H1 (cell line): Measurements from ENCODE around the gene OR6C3. TPM values are rescaled to one million over a fixed set of nuclear protein-coding genes. Genes with fewer than 3 reads are reported as not detected.

Experiments used
- CTCF ChIA-PET: fragments of 300-600 bp; sonication (Branson Sonifier 250); formaldehyde crosslinking; loops from one replicate; lab custom pipeline; 2021; ENCODE audit not compliant: partially characterized antibody; lab: Charles Lee
- POLR2A ChIA-PET: fragments of 300-600 bp; sonication (Branson Sonifier 250); formaldehyde crosslinking; loops from one replicate; lab custom pipeline; 2021; ENCODE audit warnings: inconsistent platforms; ENCODE audit not compliant: partially characterized antibody; lab: Charles Lee
- DNase-seq, 2 experiments: peaks; one replicate each; pipeline versions ENCODE4 v3.0.0 to v3.0.0-alpha.2; 2010 to 2022; ENCODE audit warnings: low spot score in 2 of 2, low read depth in 1 of 2, mixed read lengths in 1 of 2
- FAIRE-seq: peaks from 2 replicates; lab custom pipeline; 2011; peaks lifted over from hg19 to GRCh38; lab: Jason Lieb, UNC
- H2AFZ ChIP-seq: 2 replicates; pipeline ENCODE4 v1.8.1; 2012; ENCODE audit warnings: low read length, inconsistent platforms
- H2AK5ac ChIP-seq: 2 replicates; pipeline ENCODE4 v1.6.1; 2013; ENCODE audit warnings: low read depth, low read length
- H2BK120ac ChIP-seq: replicated peaks from 2 replicates; pipeline ENCODE3; 2013; ENCODE audit warnings: low read depth, low read length, inconsistent platforms
- H2BK12ac ChIP-seq: 2 replicates; pipeline ENCODE4 v1.6.1; 2013; ENCODE audit warnings: low read depth, low read length
- H2BK15ac ChIP-seq: 2 replicates; pipeline ENCODE4 v1.6.1; 2013; ENCODE audit warnings: low read length
- H2BK20ac ChIP-seq: 2 replicates; pipeline ENCODE4 v1.6.1; 2013; ENCODE audit warnings: low read length
- H2BK5ac ChIP-seq: 2 replicates; pipeline ENCODE4 v1.6.1; 2013; ENCODE audit warnings: low read depth, low read length
- H3K14ac ChIP-seq: 2 replicates; pipeline ENCODE4 v1.6.1; 2013; ENCODE audit warnings: inconsistent platforms; ENCODE audit not compliant: insufficient read length
- H3K18ac ChIP-seq: 2 replicates; pipeline ENCODE4 v1.6.1; 2013; ENCODE audit warnings: low read length; ENCODE audit errors: extremely low read depth
- H3K23ac ChIP-seq: 2 replicates; pipeline ENCODE4 v1.6.1; 2013; ENCODE audit warnings: inconsistent platforms; ENCODE audit not compliant: insufficient read length
- H3K23me2 ChIP-seq: 2 replicates; pipeline ENCODE4 v1.6.1; 2013; ENCODE audit warnings: low read depth, low read length
- H3K27ac ChIP-seq: 2 replicates; pipeline ENCODE4 v1.6.1; 2011; ENCODE audit warnings: low read depth, low read length, inconsistent platforms
- H3K27me3 ChIP-seq, 4 experiments: replicated peaks in 1 of 4; 1 replicate in 1 of 4; 2 replicates in 3 of 4; pipeline versions ENCODE4 v1.6.1 to v1.8.1; 2011 to 2013; ENCODE audit warnings: low read length in 3 of 4, mild to moderate bottlenecking in 3 of 4, inconsistent platforms in 2 of 4, mixed read lengths in 2 of 4, moderate library complexity in 1 of 4; ENCODE audit not compliant: control insufficient read depth in 3 of 4, insufficient read depth in 3 of 4; ENCODE audit errors: extremely low read depth in 1 of 4
- H3K36me3 ChIP-seq, 4 experiments: 2 replicates each; pipeline versions ENCODE4 v1.6.1 to v1.8.1; 2011 to 2013; ENCODE audit warnings: mild to moderate bottlenecking in 4 of 4, low read length in 3 of 4, moderate library complexity in 2 of 4, control low read depth in 1 of 4, inconsistent platforms in 1 of 4; ENCODE audit not compliant: insufficient read depth in 4 of 4, control insufficient read depth in 2 of 4
- H3K4ac ChIP-seq: replicated peaks from 2 replicates; pipeline ENCODE3; 2013; ENCODE audit warnings: low read length, low read depth, mixed read lengths, inconsistent platforms; ENCODE audit not compliant: insufficient read length
- H3K4me1 ChIP-seq, 4 experiments: replicated peaks in 1 of 4; 1 replicate in 1 of 4; 2 replicates in 3 of 4; pipeline versions ENCODE4 v1.6.1 to v1.8.1; 2011 to 2013; ENCODE audit warnings: low read length in 3 of 4, inconsistent platforms in 2 of 4, mixed read lengths in 1 of 4; ENCODE audit not compliant: insufficient read depth in 4 of 4, control insufficient read depth in 3 of 4
- H3K4me2 ChIP-seq, 2 experiments: 2 replicates each; pipeline versions ENCODE4 v1.6.1 to v1.8.1; 2011 to 2013; ENCODE audit warnings: low read depth in 2 of 2, low read length in 2 of 2, control low read depth in 1 of 2, inconsistent platforms in 1 of 2, mild to moderate bottlenecking in 1 of 2; ENCODE audit not compliant: insufficient read depth in 1 of 2
- H3K4me3 ChIP-seq, 4 experiments: fragments of 200-600, 300-600 bp in 1 of 4; sonication (generic), shearing (Covaris generic), sonication (Bioruptor Twin) in 1 of 4; 2 replicates each; pipeline versions ENCODE4 v1.5.1 to v1.8.1; 2011 to 2016; ENCODE audit warnings: low read length in 4 of 4, low read depth in 3 of 4, control low read depth in 2 of 4, inconsistent platforms in 2 of 4, mild to moderate bottlenecking in 2 of 4, mixed read lengths in 1 of 4, moderate library complexity in 1 of 4; ENCODE audit not compliant: insufficient read depth in 2 of 4; ENCODE audit errors: extremely low read depth in 1 of 4
- H3K56ac ChIP-seq: replicated peaks from 2 replicates; pipeline ENCODE3; 2013; ENCODE audit warnings: low read depth, mild to moderate bottlenecking, mixed read lengths, low read length, inconsistent platforms; ENCODE audit not compliant: insufficient read length
- H3K79me1 ChIP-seq: 2 replicates; pipeline ENCODE4 v1.6.1; 2013; ENCODE audit warnings: low read depth, low read length, control low read depth
- H3K79me2 ChIP-seq, 2 experiments: 2 replicates each; pipeline versions ENCODE4 v1.6.1 to v1.8.1; 2012 to 2013; ENCODE audit warnings: low read length in 2 of 2, mild to moderate bottlenecking in 2 of 2, inconsistent platforms in 1 of 2; ENCODE audit not compliant: insufficient read depth in 2 of 2, control insufficient read depth in 1 of 2
- H3K9ac ChIP-seq, 4 experiments: replicated peaks in 1 of 4; 1 replicate in 1 of 4; 2 replicates in 3 of 4; pipeline versions ENCODE4 v1.6.1 to v1.8.1; 2011 to 2013; ENCODE audit warnings: low read depth in 3 of 4, low read length in 3 of 4, control low read depth in 2 of 4, mild to moderate bottlenecking in 2 of 4, moderate library complexity in 2 of 4, inconsistent platforms in 1 of 4; ENCODE audit errors: extremely low read depth in 1 of 4
- H3K9me3 ChIP-seq, 2 experiments: 2 replicates each; pipeline versions ENCODE4 v1.6.1 to v1.8.1; 2012 to 2013; ENCODE audit warnings: mild to moderate bottlenecking in 2 of 2, moderate library complexity in 2 of 2, control low read depth in 1 of 2, inconsistent platforms in 1 of 2, low read depth in 1 of 2, low read length in 1 of 2, mixed read lengths in 1 of 2; ENCODE audit not compliant: insufficient read depth in 2 of 2
- H4K20me1 ChIP-seq, 2 experiments: replicated peaks in 1 of 2; 2 replicates each; pipeline versions ENCODE3 to v1.8.1; 2011 to 2013; ENCODE audit warnings: inconsistent platforms in 2 of 2, low read length in 2 of 2, mild to moderate bottlenecking in 1 of 2; ENCODE audit not compliant: insufficient read depth in 2 of 2, control insufficient read depth in 1 of 2
- H4K5ac ChIP-seq: 2 replicates; pipeline ENCODE4 v1.6.1; 2013; ENCODE audit warnings: low read length, low read depth, mixed read lengths, inconsistent platforms; ENCODE audit not compliant: insufficient read length
- H4K8ac ChIP-seq: 2 replicates; pipeline ENCODE4 v1.8.0; 2013; ENCODE audit warnings: mild to moderate bottlenecking, moderate library complexity, low read length, inconsistent platforms; ENCODE audit not compliant: insufficient read depth; ENCODE audit errors: extremely low read depth
- H4K91ac ChIP-seq: replicated peaks from 2 replicates; pipeline ENCODE3; 2013; ENCODE audit warnings: low read length, mixed read lengths, inconsistent platforms; ENCODE audit not compliant: insufficient read length
- CEBPB ChIP-seq: IDR thresholded peaks from 2 replicates; pipeline ENCODE4 v1.6.1; 2012; ENCODE audit warnings: low read depth, low read length
- GABPA ChIP-seq: IDR thresholded peaks from 2 replicates; pipeline ENCODE4 v1.6.1; 2011; ENCODE audit warnings: mild to moderate bottlenecking, low read length, moderate library complexity, borderline replicate concordance; ENCODE audit not compliant: insufficient read depth
- KDM4A ChIP-seq: IDR thresholded peaks from one replicate; pipeline ENCODE4 v1.7.1; 2012; ENCODE audit warnings: low read depth, mild to moderate bottlenecking, moderate library complexity, low read length, inconsistent platforms; ENCODE audit not compliant: severe bottlenecking
- SUZ12 ChIP-seq: fragments of 200-600 bp; sonication (generic); IDR thresholded peaks from 2 replicates; pipeline ENCODE4 v1.6.1; 2012; ENCODE audit warnings: mild to moderate bottlenecking, inconsistent platforms, low read length, moderate library complexity, mixed read lengths
- WGBS, 2 experiments: shearing (Covaris generic) in 1 of 2; methylation state at CpG; one replicate each; pipeline versions ENCODE4 v1.1.6 to v1.1.7; 2013 to 2015; ENCODE audit warnings: low lambda C conversion rate in 2 of 2, mixed read lengths in 2 of 2, inconsistent platforms in 1 of 2, low coverage in 1 of 2, missing lambda C conversion rate in 1 of 2; ENCODE audit not compliant: insufficient replicate concordance in 2 of 2, insufficient coverage in 1 of 2, insufficient read length in 1 of 2; ENCODE audit errors: extremely low coverage in 1 of 2, missing lambda C conversion rate in 1 of 2; 5-methylcytosine and 5-hydroxymethylcytosine counted together
- polyA plus RNA-seq, 7 experiments: library from polyadenylated mRNA; depleted of rRNA in 3 of 7; stranded (reverse) in 5 of 7; unstranded in 2 of 7; fragments of >200 nt in 5 of 7; fragments of 200-250 nt in 2 of 7; gene quantifications; 1 replicate in 5 of 7; 2 replicates in 1 of 7; 4 replicates in 1 of 7; pipeline versions ENCODE4 v1.2.1 to v1.2.3, GENCODE V29; 2011 to 2013; ENCODE audit warnings: missing spikeins in 2 of 7, mixed read lengths in 2 of 7
- total RNA-seq: library from RNA; stranded (reverse); fragmentation: NEBNext Ultra II Directional; extraction: Animal tissue kit (Norgen Biotek cat#: 25700); gene quantifications from 2 replicates; pipeline ENCODE4 v1.2.1, GENCODE V29; 2021

OR6C3 gene
- total and polyA plus RNA-seq, 2 of the 8 experiments (the other 6 are each of a cell fraction or from before 2014, with no cell fraction given), result not detected

DNA sequence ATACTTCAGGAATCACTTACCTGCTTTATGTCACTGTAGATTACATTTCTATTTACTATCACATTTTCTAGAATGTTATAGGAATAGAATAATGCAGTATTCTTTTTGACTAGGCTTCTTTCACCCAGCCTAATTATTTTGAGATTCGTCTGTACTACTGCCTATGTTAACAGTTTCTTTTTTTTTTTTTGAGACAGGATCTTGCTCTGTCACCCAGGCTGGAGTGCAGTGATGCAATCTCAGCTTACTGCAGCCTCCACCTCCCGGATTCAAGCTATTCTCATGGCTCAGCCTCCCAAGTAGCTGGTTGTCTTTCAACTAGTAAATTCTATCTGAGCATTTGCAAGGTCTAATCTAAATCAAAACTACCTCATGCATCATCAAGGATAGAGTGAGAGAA is 40.5 kb upstream of the OR6C3 start:
- Histone ChIP-seq H3K56ac (no peak overlapping the region), H2BK15ac (no peak overlapping the region), H4K20me1 (no peaks in the 10 kb centered on the region), H3K23me2 (no peaks in the 10 kb centered on the region), H3K4ac (no peak overlapping the region), H3K79me2 (no peaks in the 10 kb centered on the region), H2BK120ac (no peak overlapping the region), H2BK5ac (no peak overlapping the region), H3K79me1 (no peaks in the 10 kb centered on the region), H3K4me3 (no peak overlapping the region), H3K27ac (no peak overlapping the region), H3K4me1 (no peaks in the 10 kb centered on the region), H3K4me2 (no peak overlapping the region), H3K9me3 (no peaks in the 10 kb centered on the region), H4K91ac (no peak overlapping the region), H3K23ac (no peak overlapping the region), H3K14ac (no peak overlapping the region), H2AFZ (no peak overlapping the region), H3K18ac (no peak overlapping the region), H2BK20ac (no peak overlapping the region), H3K36me3 (no peaks in the 10 kb centered on the region), H4K5ac (no peak overlapping the region), H2BK12ac (no peak overlapping the region), H4K8ac (no peak overlapping the region), H3K9ac (no peak overlapping the region), H2AK5ac (no peak overlapping the region), H3K27me3 (no peaks in the 10 kb centered on the region)
- TF ChIP-seq CEBPB (peak; percentile 54), SUZ12 (no peak), GABPA (no peak), KDM4A (no peak)
- FAIRE-seq (no peak), DNase-seq (no peak)
- ChIA-PET CTCF (interaction anchor here (0.9 to 1.3 kb wide), 2 partner anchors 11 to 328 kb away, joined by 3 to 5 read pairs; no protein-coding TSS in a partner anchor), POLR2A (no interaction called here)
- WGBS, 2 experiments, result 76% methylated on average over 2 of the region's 2 CpGs; no CpG with 5 or more reads in 1 of the 2 experiments
